HUES48 (cell line): ENCODE measurements around the gene SGCE.
"Not testable (repeated sequence)": the region's sequence is repeated elsewhere in the genome, so short reads cannot be mapped to it uniquely, and the experiment has no call there.

Experiments used
- H3K27ac ChIP-seq: one replicate; pipeline ENCODE4 v1.7.0; 2013; ENCODE audit warnings: low read depth, low read length, inconsistent platforms
- H3K27me3 ChIP-seq: 2 replicates; pipeline ENCODE4 v1.6.1; 2013; ENCODE audit warnings: mild to moderate bottlenecking, low read length; ENCODE audit not compliant: control insufficient read depth, insufficient read depth
- H3K36me3 ChIP-seq: 2 replicates; pipeline ENCODE4 v1.6.1; 2013; ENCODE audit warnings: low read length; ENCODE audit not compliant: control insufficient read depth, insufficient read depth
- H3K4me1 ChIP-seq: 2 replicates; pipeline ENCODE4 v1.6.1; 2013; ENCODE audit warnings: mild to moderate bottlenecking, low read length; ENCODE audit not compliant: control insufficient read depth, insufficient read depth
- H3K4me3 ChIP-seq: 2 replicates; pipeline ENCODE4 v1.5.1; 2013; ENCODE audit warnings: mild to moderate bottlenecking, low read depth, low read length
- H3K9ac ChIP-seq: 2 replicates; pipeline ENCODE4 v1.6.1; 2013; ENCODE audit warnings: mild to moderate bottlenecking, low read depth, low read length, moderate library complexity
- H3K9me3 ChIP-seq: 2 replicates; pipeline ENCODE4 v1.6.1; 2013; ENCODE audit warnings: low read length; ENCODE audit not compliant: control insufficient read depth, insufficient read depth

Gene SGCE

GRCh38 chr7:94655848-94656657 is at the start of gene SGCE:
Gene SGCE, minus strand, starts transcription at chr7:94656133. Its CDS starts 35 bp downstream, at chr7:94656098.
- Histone ChIP-seq H3K27me3 (peaks cover 19% of the 10 kb centered on the region), H3K36me3 (no peaks in the 10 kb centered on the region), H3K4me1 (peaks cover 8% of the 10 kb centered on the region), H3K9ac (peak within 1 kb of the TSS; percentile 73), H3K4me3 (peak within 1 kb of the TSS; percentile 81), H3K27ac (peak within 1 kb of the TSS; percentile 31), H3K9me3 (no peaks in the 10 kb centered on the region)

GRCh38 chr7:94705155-94706021 is 49.5 kb upstream of the SGCE start:
- H3K27ac ChIP-seq, H3K36me3 ChIP-seq, H3K9me3 ChIP-seq, H3K27me3 ChIP-seq, H3K9ac ChIP-seq, H3K4me3 ChIP-seq: not testable (repeated sequence)
- peaks cover 15% of the 10 kb centered on the region for H3K4me1 ChIP-seq

- H3K27ac ChIP-seq, result peak overlapping the region; percentile 83
- 0 out of 2 replicates have a peak, but pooled peaks cover 3% of the 10 kb centered on the region for H3K9me3 ChIP-seq
- H3K36me3 ChIP-seq, result no peaks in the 10 kb centered on the region
- H3K9ac ChIP-seq, result no peak overlapping the region
- H3K27me3 ChIP-seq, result no peaks in the 10 kb centered on the region
- no peak overlapping the region for H3K4me3 ChIP-seq
- peaks cover 21% of the 10 kb centered on the region for H3K4me1 ChIP-seq
These were observed 45.6 kb upstream of the SGCE start for GRCh38 chr7:94701555-94701973.

GRCh38 chr7:94700926-94701554 is 45.1 kb upstream of the SGCE start:
- no peaks in the 10 kb centered on the region for H3K36me3 ChIP-seq
- H3K4me1 ChIP-seq, result peaks cover 21% of the 10 kb centered on the region
- H3K9ac ChIP-seq, result no peak overlapping the region; the same call in 1 of the 2 replicates
- H3K4me3 ChIP-seq, result no peak overlapping the region
- 0 out of 2 replicates have a peak, but pooled peaks cover 3% of the 10 kb centered on the region for H3K9me3 ChIP-seq
- peak overlapping the region; percentile 83 for H3K27ac ChIP-seq
- H3K27me3 ChIP-seq, result no peaks in the 10 kb centered on the region

- no peak overlapping the region for H3K27ac ChIP-seq
- no peaks in the 10 kb centered on the region for H3K27me3 ChIP-seq
- H3K4me3 ChIP-seq, result no peak overlapping the region
- H3K4me1 ChIP-seq, result peaks cover 21% of the 10 kb centered on the region
- H3K9ac ChIP-seq, result no peak overlapping the region
- 0 out of 2 replicates have a peak, but pooled peaks cover 3% of the 10 kb centered on the region for H3K9me3 ChIP-seq
- no peaks in the 10 kb centered on the region for H3K36me3 ChIP-seq
These were observed 42.3 kb upstream of the SGCE start for GRCh38 chr7:94698275-94698674.

GRCh38 chr7:94697035-94697974 is 41.4 kb upstream of the SGCE start:
- H3K9ac ChIP-seq, result no peak overlapping the region
- H3K4me3 ChIP-seq, result no peak overlapping the region
- H3K27me3 ChIP-seq, result no peaks in the 10 kb centered on the region
- H3K4me1 ChIP-seq, result peaks cover 18% of the 10 kb centered on the region
- 0 out of 2 replicates have a peak, but pooled peaks cover 3% of the 10 kb centered on the region for H3K9me3 ChIP-seq
- H3K36me3 ChIP-seq, result no peaks in the 10 kb centered on the region
- H3K27ac ChIP-seq, result peak overlapping the region; percentile 51

GRCh38 chr7:94687810-94688209 is 31.9 kb upstream of the SGCE start:
- no peak overlapping the region for H3K4me3 ChIP-seq
- H3K9me3 ChIP-seq, result no peaks in the 10 kb centered on the region
- H3K27ac ChIP-seq, result no peak overlapping the region
- H3K27me3 ChIP-seq, result no peaks in the 10 kb centered on the region
- no peaks in the 10 kb centered on the region for H3K4me1 ChIP-seq
- H3K9ac ChIP-seq, result no peak overlapping the region
- H3K36me3 ChIP-seq, result no peaks in the 10 kb centered on the region

GRCh38 chr7:94687076-94687475 is 31.1 kb upstream of the SGCE start:
- Histone ChIP-seq H3K9ac (no peak overlapping the region), H3K27ac (no peak overlapping the region), H3K27me3 (no peaks in the 10 kb centered on the region), H3K9me3 (no peaks in the 10 kb centered on the region), H3K4me1 (no peaks in the 10 kb centered on the region), H3K36me3 (no peaks in the 10 kb centered on the region), H3K4me3 (no peak overlapping the region)

GRCh38 chr7:94683066-94683465 is 27.1 kb upstream of the SGCE start:
- H3K27me3 ChIP-seq, result no peaks in the 10 kb centered on the region
- no peak overlapping the region for H3K4me3 ChIP-seq
- no peaks in the 10 kb centered on the region for H3K4me1 ChIP-seq
- H3K9me3 ChIP-seq, result no peaks in the 10 kb centered on the region
- no peak overlapping the region for H3K9ac ChIP-seq
- no peak overlapping the region for H3K27ac ChIP-seq
- no peaks in the 10 kb centered on the region for H3K36me3 ChIP-seq

GRCh38 chr7:94679358-94679757 is 23.4 kb upstream of the SGCE start:
- Histone ChIP-seq H3K27ac (no peak overlapping the region), H3K9me3 (no peaks in the 10 kb centered on the region), H3K9ac (no peak overlapping the region), H3K36me3 (no peaks in the 10 kb centered on the region), H3K4me3 (no peak overlapping the region), H3K4me1 (no peaks in the 10 kb centered on the region), H3K27me3 (no peaks in the 10 kb centered on the region)
